IMR-90 (cell line): ENCODE data around the gene FAM83F. TPM values are rescaled to one million over a fixed set of nuclear protein-coding genes. Genes with fewer than 3 reads are reported as not detected.
"Not testable (repeated sequence)": the region's sequence is repeated elsewhere in the genome, so short reads cannot be mapped to it uniquely, and the experiment has no call there.

Source experiments
- ATAC-seq: fragments of 200-7000 bp; cut with Tn5 transposase; 2 replicates; pipeline ENCODE4 v1.9.1; 2020; ENCODE audit warnings: low read depth, mild to moderate bottlenecking, moderate library complexity
- BruUV-seq: library from RNA; stranded (reverse); fragments of 400-500 nt; replicated peaks from 2 replicates; lab custom pipeline; 2021; lab: Mats Ljungman, UMichigan
- CTCF ChIA-PET: fragments of 300-600 bp; formaldehyde crosslinking; extraction: SDS; loops from one replicate; lab custom pipeline; 2021; ENCODE audit warnings: antibody characterized with exemption; lab: Yijun Ruan, JAX
- POLR2A ChIA-PET: fragments of 300-600 bp; sonication (Branson Sonifier 250); formaldehyde crosslinking; loops from one replicate; lab custom pipeline; 2022; ENCODE audit warnings: antibody characterized with exemption; ENCODE audit not compliant: unreplicated experiment; lab: Charles Lee
- DNase-seq: peaks from one replicate; pipeline ENCODE4 v3.0.0; 2013
- H2AFZ ChIP-seq: replicated peaks from 2 replicates; pipeline ENCODE3; 2013; ENCODE audit warnings: low read length, mild to moderate bottlenecking; ENCODE audit not compliant: poor library complexity
- H2AK5ac ChIP-seq: 2 replicates; pipeline ENCODE4 v1.6.1; 2013; ENCODE audit warnings: low read depth, low read length, inconsistent platforms
- H2AK9ac ChIP-seq: replicated peaks from 2 replicates; pipeline ENCODE3; 2013; ENCODE audit warnings: mild to moderate bottlenecking, low read depth, low read length, moderate library complexity; ENCODE audit not compliant: poor library complexity
- H2BK120ac ChIP-seq: 2 replicates; pipeline ENCODE4 v1.6.1; 2013; ENCODE audit warnings: low read depth, low read length, inconsistent platforms
- H2BK15ac ChIP-seq: 3 replicates; pipeline ENCODE4 v1.6.1; 2013; ENCODE audit warnings: low read depth, low read length, inconsistent platforms
- H2BK20ac ChIP-seq: 2 replicates; pipeline ENCODE4 v1.6.1; 2013; ENCODE audit warnings: low read depth, mild to moderate bottlenecking, inconsistent platforms, low read length, moderate library complexity
- H2BK5ac ChIP-seq: 2 replicates; pipeline ENCODE4 v1.6.1; 2013; ENCODE audit warnings: mild to moderate bottlenecking, low read depth, low read length, inconsistent platforms; ENCODE audit not compliant: poor library complexity, severe bottlenecking
- H3K14ac ChIP-seq: replicated peaks from 2 replicates; pipeline ENCODE4 v1.6.1; 2013; ENCODE audit warnings: low read depth, low read length, inconsistent platforms
- H3K18ac ChIP-seq: 2 replicates; pipeline ENCODE4 v1.6.1; 2013; ENCODE audit warnings: low read depth, low read length, control low read depth
- H3K23ac ChIP-seq: 2 replicates; pipeline ENCODE4 v1.6.1; 2013; ENCODE audit warnings: low read depth, low read length, inconsistent platforms
- H3K27ac ChIP-seq: 2 replicates; pipeline ENCODE4 v1.5.1; 2013; ENCODE audit warnings: mild to moderate bottlenecking, control low read depth, low read length; ENCODE audit not compliant: insufficient read depth
- H3K27me3 ChIP-seq: 2 replicates; pipeline ENCODE4 v1.6.1; 2013; ENCODE audit warnings: low read length; ENCODE audit not compliant: control insufficient read depth, insufficient read depth
- H3K36me3 ChIP-seq: 2 replicates; pipeline ENCODE4 v1.6.1; 2013; ENCODE audit warnings: low read length, mixed read lengths; ENCODE audit not compliant: control insufficient read depth, insufficient read depth
- H3K4ac ChIP-seq: 2 replicates; pipeline ENCODE4 v1.6.1; 2013; ENCODE audit warnings: low read depth, low read length, inconsistent platforms
- H3K4me1 ChIP-seq: 2 replicates; pipeline ENCODE4 v1.6.1; 2013; ENCODE audit warnings: low read length, mixed read lengths; ENCODE audit not compliant: control insufficient read depth, insufficient read depth
- H3K4me2 ChIP-seq: 2 replicates; pipeline ENCODE4 v1.6.1; 2013; ENCODE audit warnings: low read depth, mild to moderate bottlenecking, control low read depth, low read length, moderate library complexity
- H3K4me3 ChIP-seq: 2 replicates; pipeline ENCODE4 v1.5.1; 2013; ENCODE audit warnings: low read depth, mild to moderate bottlenecking, control low read depth, low read length, moderate library complexity; ENCODE audit not compliant: insufficient read depth
- H3K56ac ChIP-seq: 2 replicates; pipeline ENCODE4 v1.6.1; 2013; ENCODE audit warnings: low read length, inconsistent platforms; ENCODE audit not compliant: insufficient read depth; ENCODE audit errors: extremely low read depth
- H3K79me1 ChIP-seq, 2 experiments: 2 replicates each; pipeline ENCODE4 v1.6.1; 2013; ENCODE audit warnings: low read length in 2 of 2, inconsistent platforms in 1 of 2, low read depth in 1 of 2
- H3K9ac ChIP-seq: 2 replicates; pipeline ENCODE4 v1.6.1; 2013; ENCODE audit warnings: low read depth, low read length, control low read depth
- H3K9me1 ChIP-seq: 2 replicates; pipeline ENCODE4 v1.6.1; 2013; ENCODE audit warnings: low read length, inconsistent platforms; ENCODE audit not compliant: insufficient read depth
- H3K9me3 ChIP-seq: 2 replicates; pipeline ENCODE4 v1.6.1; 2013; ENCODE audit warnings: low read length; ENCODE audit not compliant: control insufficient read depth, insufficient read depth
- H4K20me1 ChIP-seq: 2 replicates; pipeline ENCODE4 v1.6.1; 2013; ENCODE audit warnings: low read length, inconsistent platforms; ENCODE audit not compliant: insufficient read depth
- H4K5ac ChIP-seq: 2 replicates; pipeline ENCODE4 v1.6.1; 2013; ENCODE audit warnings: mild to moderate bottlenecking, low read depth, low read length, control low read depth
- H4K8ac ChIP-seq, 2 experiments: 2 replicates each; pipeline ENCODE4 v1.6.1; 2013; ENCODE audit warnings: low read depth in 2 of 2, low read length in 2 of 2, control low read depth in 1 of 2, inconsistent platforms in 1 of 2
- H4K91ac ChIP-seq: 2 replicates; pipeline ENCODE4 v1.6.1; 2013; ENCODE audit warnings: low read depth, low read length, inconsistent platforms; ENCODE audit not compliant: insufficient read depth
- WGBS, 2 experiments: methylation state at CpG; one replicate each; pipeline versions ENCODE4 v1.1.5 to v1.1.7; 2013; ENCODE audit warnings: missing lambda C conversion rate in 2 of 2; ENCODE audit not compliant: insufficient read length in 1 of 2; ENCODE audit errors: extremely low coverage in 2 of 2; 5-methylcytosine and 5-hydroxymethylcytosine counted together
- dilution Hi-C: fragments of 300-500 bp; cut with HindIII; formaldehyde crosslinking; loops from one replicate; pipeline ENCODE4 v1.14.3; 2018; ENCODE audit warnings: low sequenced_read_pairs; ENCODE audit not compliant: unreplicated experiment
- in situ Hi-C: fragments of 300-500 bp; cut with MboI; formaldehyde crosslinking; loops from 3 replicates; pipeline ENCODE4 v1.14.3; 2019; ENCODE audit warnings: low sequenced_read_pairs, inconsistent platforms, mixed read lengths
- intact Hi-C: fragments of 100-400 bp; cut with micrococcal nuclease; formaldehyde crosslinking; loops from 2 replicates; pipeline ENCODE4 v1.10.0; 2022
- polyA plus RNA-seq, 3 experiments: library from polyadenylated mRNA; depleted of rRNA; stranded (reverse); fragments of >200 nt; gene quantifications; 2 replicates each; pipeline ENCODE4 v1.2.3, GENCODE V29; 2012; ENCODE audit warnings: low replicate concordance in 1 of 3
- total RNA-seq: library from RNA; depleted of rRNA; stranded (reverse); fragments of >200 nt; gene quantifications from 2 replicates; pipeline ENCODE4 v1.2.3, GENCODE V29; 2012

Gene FAM83F
- total and polyA plus RNA-seq, 2 of the 4 experiments (the other 2 are of a cell fraction): not detected

DNA sequence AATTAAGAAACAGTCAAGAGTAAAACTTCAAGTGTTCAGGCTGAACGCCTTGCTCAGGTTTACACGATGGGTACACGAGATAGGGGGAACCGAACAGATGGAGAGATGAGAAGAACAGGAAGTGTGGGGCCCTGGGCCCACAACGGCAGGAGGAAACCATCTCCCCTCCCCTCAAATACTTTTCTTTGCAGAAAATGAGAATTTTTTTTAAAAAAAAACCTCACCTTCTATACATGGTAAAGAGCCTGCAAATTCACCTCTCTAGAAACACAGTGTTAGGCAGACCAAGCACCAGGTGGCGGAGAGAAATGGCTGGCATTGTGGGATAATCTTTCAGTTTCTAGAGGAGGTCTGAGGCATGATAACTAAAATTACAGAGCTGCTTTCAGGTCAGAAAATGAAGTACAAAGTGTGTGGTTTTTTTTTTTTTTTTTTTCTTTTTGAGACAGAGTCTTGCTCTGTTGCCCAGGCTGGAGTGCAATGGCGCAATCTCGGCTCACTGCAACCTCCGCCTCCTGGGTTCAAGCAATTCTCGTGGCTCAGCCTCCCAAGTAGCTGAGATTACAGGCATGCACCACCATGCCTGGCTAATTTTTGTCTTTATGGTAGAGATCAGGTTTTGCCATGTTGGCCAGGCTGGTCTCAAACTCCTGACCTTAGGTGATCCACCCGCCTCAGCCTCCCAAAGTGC lies 43.0 kb upstream of the FAM83F start:
- H3K4ac ChIP-seq, H3K36me3 ChIP-seq, POLR2A ChIA-PET, H3K23ac ChIP-seq, H3K9me3 ChIP-seq, H2AK5ac ChIP-seq, in situ Hi-C loops, H2BK15ac ChIP-seq, H3K4me1 ChIP-seq, H3K27ac ChIP-seq, BruUV-seq, H4K91ac ChIP-seq, H3K9me1 ChIP-seq, H2AK9ac ChIP-seq, H4K20me1 ChIP-seq, DNase-seq, H3K4me3 ChIP-seq, H2BK20ac ChIP-seq, intact Hi-C loops, H2AFZ ChIP-seq, ATAC-seq, H3K9ac ChIP-seq, H3K56ac ChIP-seq, H3K4me2 ChIP-seq, CTCF ChIA-PET, H3K18ac ChIP-seq, dilution Hi-C loops, H4K8ac ChIP-seq, H2BK5ac ChIP-seq, H2BK120ac ChIP-seq, H4K5ac ChIP-seq, H3K14ac ChIP-seq, H3K79me1 ChIP-seq: not testable (repeated sequence)
- WGBS, 2 experiments: no CpG with 5 or more reads among the region's 11 CpGs
- H3K27me3 ChIP-seq: peaks cover 45% of the 10 kb centered on the region
